Activated CD4-positive, alpha-beta T cell treated with anti-CD3 and anti-CD28 coated beads, Interleukin-2, amount 10 ng/mL, durations not matched to agents 24 days and 14 days (primary cell): ENCODE results near the gene CLCA1. TPM values are rescaled to one million over a fixed set of nuclear protein-coding genes. Genes with fewer than 3 reads are reported as not detected.

Experiments
- DNase-seq: peaks from one replicate; pipeline ENCODE4 v3.0.0; 2022
- H3K27ac Mint-ChIP-seq: one replicate; pipeline ENCODE4 v1.8.0; 2022; ENCODE audit warnings: mild to moderate bottlenecking, mixed read lengths
- H3K27me3 Mint-ChIP-seq: one replicate; pipeline ENCODE4 v1.8.0; 2022; ENCODE audit warnings: mixed read lengths
- H3K36me3 Mint-ChIP-seq: one replicate; pipeline ENCODE4 v1.8.0; 2022; ENCODE audit warnings: low read depth, mild to moderate bottlenecking, mixed read lengths
- H3K4me1 Mint-ChIP-seq: one replicate; pipeline ENCODE4 v1.8.0; 2021; ENCODE audit warnings: mixed read lengths
- H3K4me3 Mint-ChIP-seq: one replicate; pipeline ENCODE4 v1.8.0; 2022; ENCODE audit warnings: mild to moderate bottlenecking, moderate library complexity, mixed read lengths
- H3K9me3 Mint-ChIP-seq: one replicate; pipeline ENCODE4 v1.8.0; 2021; ENCODE audit warnings: mixed read lengths
- intact Hi-C: fragments of 100-400 bp; cut with micrococcal nuclease; formaldehyde crosslinking; loops from one replicate; pipeline ENCODE4 v1.15.1; 2023
- total RNA-seq: library from RNA; stranded (reverse); gene quantifications from 2 replicates; pipeline ENCODE4 v1.2.3, GENCODE V29; 2022

Gene CLCA1
- total RNA-seq, 1 donor from 2014 or later = not detected

- Mint-ChIP-seq H3K27ac (no peak overlapping the region), H3K36me3 (no peaks in the 10 kb centered on the region), H3K27me3 (peaks cover 4% of the 10 kb centered on the region), H3K9me3 (no peaks in the 10 kb centered on the region), H3K4me3 (no peak overlapping the region), H3K4me1 (peaks cover 3% of the 10 kb centered on the region)
- no peak for DNase-seq
- intact Hi-C loops = no loop called here
These were observed 21.4 kb upstream of the CLCA1 start for GRCh38 chr1:86447198-86447790.

DNA sequence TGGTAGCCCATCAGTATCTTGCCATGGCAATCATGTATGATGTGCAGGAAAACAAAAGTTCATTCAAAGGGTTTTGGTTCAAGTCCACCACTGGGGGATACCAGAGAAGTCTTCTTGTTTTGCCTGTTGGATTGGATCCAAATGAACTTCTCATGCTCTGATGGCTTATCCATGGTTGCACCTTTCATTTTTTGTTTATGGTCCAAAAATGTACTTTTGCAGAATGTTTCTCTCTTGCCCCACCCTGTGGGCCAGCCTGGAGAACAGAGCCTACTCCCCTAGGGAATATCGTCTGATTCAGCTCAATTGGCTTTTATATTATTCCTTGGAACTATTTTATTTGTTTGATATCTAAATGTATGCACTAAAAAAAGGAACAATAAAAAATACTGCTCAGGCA lies 20.1 kb upstream of the CLCA1 start:
- no peak overlapping the region for H3K4me3 Mint-ChIP-seq
- H3K9me3 Mint-ChIP-seq = no peaks in the 10 kb centered on the region
- DNase-seq = no peak
- H3K27me3 Mint-ChIP-seq = peaks cover 4% of the 10 kb centered on the region
- H3K27ac Mint-ChIP-seq = no peak overlapping the region
- intact Hi-C loops = no loop called here
- H3K36me3 Mint-ChIP-seq = no peaks in the 10 kb centered on the region
- peaks cover 3% of the 10 kb centered on the region for H3K4me1 Mint-ChIP-seq

GRCh38 chr1:86449103-86449502 lies 19.6 kb upstream of the CLCA1 start:
- intact Hi-C loops = no loop called here
- no peaks in the 10 kb centered on the region for H3K9me3 Mint-ChIP-seq
- DNase-seq = no peak
- H3K36me3 Mint-ChIP-seq = no peaks in the 10 kb centered on the region
- H3K27me3 Mint-ChIP-seq = peaks cover 4% of the 10 kb centered on the region
- H3K27ac Mint-ChIP-seq = no peak overlapping the region
- peaks cover 3% of the 10 kb centered on the region for H3K4me1 Mint-ChIP-seq
- H3K4me3 Mint-ChIP-seq = no peak overlapping the region

GRCh38 chr1:86450847-86451246 lies 17.9 kb upstream of the CLCA1 start:
- no peak overlapping the region for H3K4me3 Mint-ChIP-seq
- no peaks in the 10 kb centered on the region for H3K9me3 Mint-ChIP-seq
- H3K4me1 Mint-ChIP-seq = no peaks in the 10 kb centered on the region
- peaks cover 7% of the 10 kb centered on the region for H3K27me3 Mint-ChIP-seq
- no peaks in the 10 kb centered on the region for H3K36me3 Mint-ChIP-seq
- DNase-seq = no peak
- H3K27ac Mint-ChIP-seq = no peak overlapping the region
- intact Hi-C loops = no loop called here

DNA sequence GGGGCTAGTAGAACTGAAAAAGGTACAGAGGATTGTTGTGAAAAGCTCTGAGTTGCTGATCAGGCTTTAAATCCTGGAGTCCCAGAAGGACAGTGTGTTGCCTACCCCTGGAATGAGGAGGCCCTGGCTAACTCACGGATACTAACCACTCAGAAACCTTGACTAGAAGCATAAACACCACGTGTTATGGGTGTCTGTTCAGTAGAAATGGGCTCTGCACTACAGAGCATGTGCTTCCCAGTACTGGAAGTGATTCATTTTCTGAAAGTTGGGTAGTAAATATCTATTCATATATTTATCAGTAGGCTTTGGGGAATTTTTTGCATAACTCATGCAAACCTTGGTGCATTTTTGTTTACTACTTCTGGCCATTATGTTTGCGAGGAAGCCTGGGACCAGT lies 15.1 kb upstream of the CLCA1 start:
- H3K36me3 Mint-ChIP-seq = no peaks in the 10 kb centered on the region
- H3K9me3 Mint-ChIP-seq = no peaks in the 10 kb centered on the region
- peaks cover 14% of the 10 kb centered on the region for H3K27me3 Mint-ChIP-seq
- intact Hi-C loops = no loop called here
- no peak for DNase-seq
- H3K4me3 Mint-ChIP-seq = no peak overlapping the region
- no peaks in the 10 kb centered on the region for H3K4me1 Mint-ChIP-seq
- no peak overlapping the region for H3K27ac Mint-ChIP-seq

DNA sequence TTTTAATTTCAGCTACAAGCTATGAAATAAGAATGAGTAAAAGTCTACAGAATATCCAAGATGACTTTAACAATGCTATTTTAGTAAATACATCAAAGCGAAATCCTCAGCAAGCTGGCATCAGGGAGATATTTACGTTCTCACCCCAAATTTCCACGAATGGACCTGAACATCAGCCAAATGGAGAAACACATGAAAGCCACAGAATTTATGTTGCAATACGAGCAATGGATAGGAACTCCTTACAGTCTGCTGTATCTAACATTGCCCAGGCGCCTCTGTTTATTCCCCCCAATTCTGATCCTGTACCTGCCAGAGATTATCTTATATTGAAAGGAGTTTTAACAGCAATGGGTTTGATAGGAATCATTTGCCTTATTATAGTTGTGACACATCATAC lies 13.7 kb upstream of the CLCA1 start:
- DNase-seq = no peak
- Mint-ChIP-seq H3K27me3 (peaks cover 14% of the 10 kb centered on the region), H3K9me3 (no peaks in the 10 kb centered on the region), H3K27ac (no peak overlapping the region), H3K4me3 (no peak overlapping the region), H3K4me1 (no peaks in the 10 kb centered on the region), H3K36me3 (no peaks in the 10 kb centered on the region)
- intact Hi-C loops = no loop called here

DNA sequence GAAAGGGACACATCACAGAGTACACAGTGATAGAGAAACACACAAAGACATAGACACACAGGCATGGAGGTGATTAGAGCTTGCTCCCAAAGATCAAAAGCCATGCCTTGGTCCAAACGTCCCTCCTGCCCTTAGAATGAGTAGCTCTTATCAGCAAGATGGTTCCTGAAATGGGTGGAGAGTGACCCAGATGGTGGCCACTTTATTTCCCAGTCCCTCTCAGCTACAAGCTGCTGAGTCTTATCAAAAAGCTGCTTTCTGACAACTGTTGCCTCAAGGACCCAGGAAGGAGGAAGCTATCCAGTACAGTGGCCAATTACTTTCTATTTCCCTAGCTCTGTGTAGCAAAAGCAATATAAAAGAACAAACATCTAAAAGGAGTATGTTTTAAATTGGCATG lies 7.7 kb upstream of the CLCA1 start:
- Mint-ChIP-seq H3K9me3 (no peaks in the 10 kb centered on the region), H3K36me3 (no peaks in the 10 kb centered on the region), H3K27me3 (peaks cover 15% of the 10 kb centered on the region), H3K27ac (no peak overlapping the region), H3K4me1 (no peaks in the 10 kb centered on the region), H3K4me3 (no peak overlapping the region)
- intact Hi-C loops = no loop called here
- DNase-seq = no peak

GRCh38 chr1:86461482-86461881 lies 7.2 kb upstream of the CLCA1 start:
- Mint-ChIP-seq H3K4me3 (no peak overlapping the region), H3K9me3 (no peaks in the 10 kb centered on the region), H3K4me1 (no peaks in the 10 kb centered on the region), H3K27ac (no peak overlapping the region), H3K36me3 (no peaks in the 10 kb centered on the region), H3K27me3 (peaks cover 15% of the 10 kb centered on the region)
- no peak for DNase-seq
- intact Hi-C loops = no loop called here

- DNase-seq = no peak
- Mint-ChIP-seq H3K4me3 (no peak overlapping the region), H3K36me3 (no peaks in the 10 kb centered on the region), H3K9me3 (no peaks in the 10 kb centered on the region), H3K4me1 (no peaks in the 10 kb centered on the region), H3K27ac (no peak overlapping the region), H3K27me3 (peaks cover 8% of the 10 kb centered on the region)
- intact Hi-C loops = no loop called here
These were observed 3.9 kb upstream of the CLCA1 start for GRCh38 chr1:86464819-86465218.

DNA sequence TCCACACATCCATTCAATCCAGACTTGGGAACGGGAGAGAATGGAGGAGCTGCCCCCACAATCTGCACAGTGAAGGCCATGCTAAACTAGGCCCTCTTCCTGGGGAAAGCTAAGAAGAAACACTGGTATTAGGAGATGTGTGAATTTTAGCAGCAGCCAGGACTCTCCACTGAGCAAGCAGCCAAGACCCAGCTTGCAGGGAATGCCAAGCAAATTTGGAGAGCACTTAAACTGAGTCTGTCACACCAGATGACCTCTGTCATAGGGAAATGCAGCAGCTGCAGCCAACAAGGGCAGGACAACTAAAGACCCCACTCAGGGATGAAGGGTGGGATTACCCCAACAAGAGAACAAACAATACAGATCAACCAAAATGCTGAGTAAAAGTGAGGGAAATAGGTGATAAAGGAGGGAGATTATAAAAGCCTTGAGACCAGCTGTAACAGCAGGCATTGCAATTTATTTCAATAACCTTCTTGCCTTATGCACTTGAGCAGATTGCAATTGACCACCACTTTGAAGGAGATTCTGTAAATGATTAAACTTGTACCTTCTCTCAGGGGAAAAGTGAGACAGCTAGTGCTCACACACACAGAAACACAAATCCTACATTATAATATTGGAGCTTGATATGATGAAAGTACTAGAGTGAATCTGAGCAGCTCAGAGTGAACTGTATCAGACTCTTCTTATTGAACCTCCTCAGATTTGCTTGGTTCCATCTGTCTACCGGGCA lies 2.5 kb upstream of the CLCA1 start:
- no peak overlapping the region for H3K27ac Mint-ChIP-seq
- no peak overlapping the region for H3K4me3 Mint-ChIP-seq
- no peaks in the 10 kb centered on the region for H3K4me1 Mint-ChIP-seq
- intact Hi-C loops = no loop called here
- H3K9me3 Mint-ChIP-seq = no peaks in the 10 kb centered on the region
- H3K36me3 Mint-ChIP-seq = no peaks in the 10 kb centered on the region
- no peak for DNase-seq
- H3K27me3 Mint-ChIP-seq = peaks cover 21% of the 10 kb centered on the region

DNA sequence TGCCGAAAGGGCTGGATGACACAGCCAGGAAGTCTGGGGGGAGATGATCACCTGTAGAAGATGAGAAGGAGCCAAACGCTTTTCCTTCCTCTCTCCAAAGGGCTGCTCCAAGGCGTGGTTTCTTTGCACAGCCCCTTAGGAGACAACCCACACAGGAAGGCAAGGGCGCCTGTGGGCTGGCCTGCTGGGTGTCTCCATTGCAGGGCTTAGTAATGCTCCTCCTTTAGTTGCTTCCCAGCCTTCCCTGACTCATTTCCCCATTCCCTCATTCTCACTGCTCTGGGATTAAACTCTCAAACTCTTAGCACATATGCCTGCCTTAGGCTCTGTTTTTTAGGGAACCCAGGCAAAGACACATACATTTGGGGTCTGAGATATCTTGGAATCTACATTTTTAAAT lies 1.7 kb upstream of the CLCA1 start:
- H3K27me3 Mint-ChIP-seq = peaks cover 22% of the 10 kb centered on the region
- intact Hi-C loops = no loop called here
- no peaks in the 10 kb centered on the region for H3K36me3 Mint-ChIP-seq
- no peak for DNase-seq
- no peaks in the 10 kb centered on the region for H3K4me1 Mint-ChIP-seq
- H3K9me3 Mint-ChIP-seq = no peaks in the 10 kb centered on the region
- no peak overlapping the region for H3K4me3 Mint-ChIP-seq
- no peak overlapping the region for H3K27ac Mint-ChIP-seq

DNA sequence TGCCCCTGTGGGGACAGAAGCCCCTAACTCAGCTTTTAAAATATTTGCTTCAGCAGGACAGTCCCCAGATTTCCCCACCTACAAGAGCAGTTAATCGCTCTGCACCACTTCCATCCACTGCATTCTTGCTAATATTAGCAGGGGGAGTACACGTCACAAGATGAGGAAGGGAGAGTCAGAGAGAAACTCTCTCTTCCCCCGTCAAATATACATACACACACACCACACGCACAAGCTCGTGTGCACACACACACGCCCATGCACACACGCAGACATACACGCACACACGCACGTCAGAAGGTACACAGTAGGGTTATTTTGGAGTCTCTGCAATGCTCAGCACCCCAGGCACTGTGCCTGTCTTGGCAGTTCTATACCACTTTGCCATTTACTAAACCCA lies 2.1 kb downstream of the CLCA1 start:
- no peak overlapping the region for H3K27ac Mint-ChIP-seq
- no peak for DNase-seq
- no peaks in the 10 kb centered on the region for H3K9me3 Mint-ChIP-seq
- H3K4me1 Mint-ChIP-seq = no peaks in the 10 kb centered on the region
- H3K27me3 Mint-ChIP-seq = peaks cover 19% of the 10 kb centered on the region
- no peak overlapping the region for H3K4me3 Mint-ChIP-seq
- no peaks in the 10 kb centered on the region for H3K36me3 Mint-ChIP-seq
- intact Hi-C loops = no loop called here

DNA sequence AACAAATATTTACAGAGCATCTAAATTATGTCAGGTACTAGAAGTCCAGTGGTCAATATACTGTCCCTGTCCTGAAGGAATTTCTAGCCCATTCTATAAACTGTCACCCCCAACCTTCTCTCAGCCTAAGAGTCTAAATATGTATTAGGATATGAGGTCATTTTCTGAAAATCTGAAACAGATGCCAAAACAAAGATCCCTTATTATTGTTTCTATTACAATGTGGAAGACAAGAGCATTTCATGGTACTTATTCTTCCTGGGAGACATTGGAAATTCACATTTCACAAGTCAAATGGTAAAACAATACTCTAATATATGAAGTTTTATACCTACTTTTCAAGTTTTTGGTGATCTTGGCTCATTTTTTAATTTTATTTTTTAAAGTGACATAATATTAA lies 2.6 kb downstream of the CLCA1 start:
- DNase-seq = no peak
- Mint-ChIP-seq H3K27ac (no peak overlapping the region), H3K4me1 (no peaks in the 10 kb centered on the region), H3K9me3 (no peaks in the 10 kb centered on the region), H3K4me3 (no peak overlapping the region), H3K36me3 (no peaks in the 10 kb centered on the region), H3K27me3 (peaks cover 19% of the 10 kb centered on the region)
- intact Hi-C loops = no loop called here

- intact Hi-C loops = no loop called here
- H3K4me1 Mint-ChIP-seq = no peaks in the 10 kb centered on the region
These were observed 3.4 kb downstream of the CLCA1 start for GRCh38 chr1:86472152-86472551.

GRCh38 chr1:86472767-86473166 lies 4.0 kb downstream of the CLCA1 start:
- Mint-ChIP-seq H3K9me3 (no peaks in the 10 kb centered on the region), H3K4me1 (no peaks in the 10 kb centered on the region), H3K27ac (no peak overlapping the region), H3K4me3 (no peak overlapping the region), H3K36me3 (no peaks in the 10 kb centered on the region), H3K27me3 (peaks cover 19% of the 10 kb centered on the region)
- intact Hi-C loops = no loop called here
- no peak for DNase-seq

More at GRCh38 chr1:86472152-86472551, 3.4 kb downstream of the CLCA1 start:
- no peak overlapping the region for H3K27ac Mint-ChIP-seq
- no peak for DNase-seq
- H3K9me3 Mint-ChIP-seq = no peaks in the 10 kb centered on the region
- H3K36me3 Mint-ChIP-seq = no peaks in the 10 kb centered on the region
- H3K4me3 Mint-ChIP-seq = no peak overlapping the region
- peaks cover 19% of the 10 kb centered on the region for H3K27me3 Mint-ChIP-seq
